Fibroblast of mammary gland (primary cell): Measurements from ENCODE around the gene NDUFS5.
A peak's percentile ranks its signal among the peaks of the same experiment; 100 is the strongest.
"Not testable (repeated sequence)": the region's sequence is repeated elsewhere in the genome, so short reads cannot be mapped to it uniquely, and the experiment has no call there.

Experiments
- DNase-seq: peaks from one replicate; pipeline ENCODE4 v3.0.0-alpha.2; 2010; ENCODE audit warnings: low read depth
- H3K4me3 ChIP-seq: 2 replicates; pipeline ENCODE4 v1.5.1; 2011; ENCODE audit warnings: low read depth, mild to moderate bottlenecking, low read length, moderate library complexity; ENCODE audit not compliant: control insufficient read depth
- TF ChIP-seq, protein P1 (sequence below): conservative IDR thresholded peaks from 2 replicates; pipeline ENCODE4 v1.5.1; 2011; ENCODE audit warnings: low read depth, low read length, inconsistent platforms; ENCODE audit not compliant: control insufficient read depth, insufficient read depth

NDUFS5 gene

DNA sequence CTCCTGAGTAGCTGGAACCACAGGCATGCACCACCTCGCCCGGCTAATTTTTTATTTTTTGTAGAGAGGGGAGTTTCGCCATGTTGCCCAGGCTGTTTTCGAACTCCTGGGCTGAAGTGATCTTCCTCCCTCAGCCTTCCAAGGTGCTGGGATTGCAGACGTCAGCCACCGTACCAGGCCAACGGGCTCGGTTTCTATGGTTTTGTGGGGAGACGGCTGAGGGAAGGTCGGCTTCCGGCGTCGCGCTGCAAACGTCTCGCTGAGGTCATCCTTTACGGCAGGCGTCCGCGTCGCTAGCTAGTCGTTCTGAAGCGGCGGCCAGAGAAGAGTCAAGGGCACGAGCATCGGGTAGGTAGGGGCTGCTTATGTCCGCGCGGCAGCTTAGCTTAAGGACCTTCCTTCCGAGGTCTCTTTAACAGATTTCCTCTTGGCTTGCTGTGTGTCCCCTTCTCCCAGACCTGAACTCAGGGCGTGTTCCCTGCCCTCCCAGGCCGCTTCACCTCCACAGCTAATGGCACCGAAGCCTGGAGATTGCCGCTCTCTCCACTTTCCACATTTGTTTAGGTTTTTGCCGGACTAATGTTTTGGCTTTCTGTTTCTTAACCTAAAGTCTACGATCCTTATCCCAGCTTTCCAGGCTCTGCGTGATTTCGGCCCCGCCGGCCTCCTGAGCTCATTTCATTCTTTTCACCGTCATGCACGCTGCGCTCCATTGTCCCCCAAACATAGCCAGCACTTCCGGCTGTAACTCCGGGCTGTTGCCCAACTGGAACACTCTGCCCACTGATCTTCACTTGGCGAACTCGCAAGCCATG lies at the start of gene NDUFS5:
Gene NDUFS5 (plus strand): TSS at position 300 of the 815 bp plus-strand sequence. CDS start 2,375 bp downstream, outside the sequence.
- TF ChIP-seq, protein P1, sequence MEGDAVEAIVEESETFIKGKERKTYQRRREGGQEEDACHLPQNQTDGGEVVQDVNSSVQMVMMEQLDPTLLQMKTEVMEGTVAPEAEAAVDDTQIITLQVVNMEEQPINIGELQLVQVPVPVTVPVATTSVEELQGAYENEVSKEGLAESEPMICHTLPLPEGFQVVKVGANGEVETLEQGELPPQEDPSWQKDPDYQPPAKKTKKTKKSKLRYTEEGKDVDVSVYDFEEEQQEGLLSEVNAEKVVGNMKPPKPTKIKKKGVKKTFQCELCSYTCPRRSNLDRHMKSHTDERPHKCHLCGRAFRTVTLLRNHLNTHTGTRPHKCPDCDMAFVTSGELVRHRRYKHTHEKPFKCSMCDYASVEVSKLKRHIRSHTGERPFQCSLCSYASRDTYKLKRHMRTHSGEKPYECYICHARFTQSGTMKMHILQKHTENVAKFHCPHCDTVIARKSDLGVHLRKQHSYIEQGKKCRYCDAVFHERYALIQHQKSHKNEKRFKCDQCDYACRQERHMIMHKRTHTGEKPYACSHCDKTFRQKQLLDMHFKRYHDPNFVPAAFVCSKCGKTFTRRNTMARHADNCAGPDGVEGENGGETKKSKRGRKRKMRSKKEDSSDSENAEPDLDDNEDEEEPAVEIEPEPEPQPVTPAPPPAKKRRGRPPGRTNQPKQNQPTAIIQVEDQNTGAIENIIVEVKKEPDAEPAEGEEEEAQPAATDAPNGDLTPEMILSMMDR = no peak
- H3K4me3 ChIP-seq = peak within 1 kb of the TSS; percentile 82
- peak; percentile 94 for DNase-seq

DNA sequence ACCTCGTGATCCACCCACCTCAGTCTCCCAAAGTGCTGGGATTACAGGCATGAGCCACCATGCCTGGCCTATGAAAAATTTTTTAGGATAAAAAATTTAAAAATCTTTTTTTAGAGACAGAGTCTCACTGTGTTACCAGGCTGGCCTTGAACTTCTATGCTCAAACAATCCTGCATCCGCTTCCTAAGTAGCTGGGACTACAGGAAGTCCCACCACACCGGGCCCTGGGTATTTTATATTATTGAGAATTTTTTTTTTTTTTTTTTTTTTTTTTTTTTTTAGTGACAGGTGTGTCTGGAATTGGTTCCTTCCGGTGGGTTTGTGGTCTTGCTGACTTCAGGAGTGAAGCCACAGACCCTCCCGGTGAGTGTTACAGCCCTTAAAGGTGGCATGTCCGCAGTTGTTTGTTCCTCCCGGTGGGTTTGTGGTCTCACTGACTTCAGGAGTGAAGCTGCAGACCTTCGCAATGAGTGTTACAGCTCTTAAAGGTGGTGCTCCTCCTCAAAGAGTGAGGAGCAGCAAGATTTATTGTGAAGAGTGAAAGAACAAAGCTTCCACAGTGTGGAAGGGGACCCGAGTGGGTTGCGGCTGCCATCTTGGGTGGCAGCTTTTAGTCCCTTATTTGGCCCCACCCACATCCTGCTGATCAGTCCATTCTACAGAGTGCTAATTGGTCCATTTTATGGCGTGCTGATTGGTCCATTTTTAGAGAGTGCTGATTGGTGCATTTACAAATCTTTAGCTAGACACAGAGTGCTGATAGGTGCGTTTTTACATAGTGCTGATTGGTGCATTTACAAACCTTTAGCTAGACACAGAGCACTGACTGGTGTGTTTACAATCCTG lies 48.5 kb upstream of the NDUFS5 start:
- not testable (repeated sequence) for H3K4me3 ChIP-seq, DNase-seq

DNA sequence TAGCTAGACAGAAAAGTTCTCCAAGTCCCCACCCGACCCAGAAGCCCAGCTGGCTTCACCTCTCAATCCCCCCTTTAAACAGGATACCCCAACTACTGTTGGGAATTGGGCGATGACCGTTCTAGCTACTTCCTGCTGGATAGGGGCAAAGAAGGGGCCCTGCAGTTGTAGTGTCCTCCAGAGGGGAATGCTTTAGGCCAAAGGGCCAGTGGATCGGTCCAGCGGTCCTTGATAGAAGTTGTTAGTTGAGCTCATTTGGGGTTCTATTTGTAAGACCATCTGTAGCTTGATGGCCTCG lies 48.0 kb upstream of the NDUFS5 start:
- not testable (repeated sequence) for H3K4me3 ChIP-seq, DNase-seq

DNA sequence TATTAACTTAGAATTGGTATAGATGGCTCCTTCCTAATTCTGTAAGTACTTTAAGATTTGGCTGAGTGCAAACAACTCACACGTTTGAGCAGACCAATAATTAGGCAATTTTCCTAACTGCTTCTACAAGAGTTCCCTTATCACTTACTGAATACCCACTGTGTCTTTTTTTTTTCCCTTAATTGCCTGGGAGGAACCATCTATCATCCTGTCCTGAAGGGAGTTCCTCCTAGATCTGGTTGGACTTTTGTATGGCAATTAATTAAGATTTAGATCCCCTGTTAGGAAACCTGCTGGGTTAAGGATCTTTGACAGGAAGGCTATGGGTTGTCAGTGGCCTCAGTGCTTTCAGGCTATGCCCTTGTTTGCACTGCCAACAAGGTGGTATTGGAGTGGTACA lies 46.8 kb upstream of the NDUFS5 start:
- not testable (repeated sequence) for H3K4me3 ChIP-seq

DNA sequence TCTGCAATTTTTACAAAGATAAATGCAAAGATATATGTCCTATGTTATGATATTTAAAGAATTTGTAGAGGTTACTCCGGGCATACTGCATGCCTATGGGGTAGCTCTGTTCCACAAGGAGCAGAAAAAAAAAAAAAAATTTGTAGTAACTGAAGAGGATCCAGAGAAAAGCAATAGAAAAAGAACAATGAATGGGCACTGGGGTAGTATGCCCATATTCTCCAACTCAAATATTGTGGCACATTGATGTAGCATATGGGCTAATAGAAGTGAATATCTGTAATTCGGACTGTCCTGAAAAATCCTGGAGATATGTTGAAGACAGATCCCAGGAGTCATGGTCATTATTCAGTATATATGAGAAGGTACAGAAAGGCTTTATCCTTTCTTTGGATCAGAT lies 36.2 kb upstream of the NDUFS5 start:
- no peak overlapping the region for H3K4me3 ChIP-seq
- TF ChIP-seq, protein P1 = no peak
- no peak for DNase-seq

More for the DNA sequence above, 46.8 kb upstream of the NDUFS5 start:
- not testable (repeated sequence) for DNase-seq

DNA sequence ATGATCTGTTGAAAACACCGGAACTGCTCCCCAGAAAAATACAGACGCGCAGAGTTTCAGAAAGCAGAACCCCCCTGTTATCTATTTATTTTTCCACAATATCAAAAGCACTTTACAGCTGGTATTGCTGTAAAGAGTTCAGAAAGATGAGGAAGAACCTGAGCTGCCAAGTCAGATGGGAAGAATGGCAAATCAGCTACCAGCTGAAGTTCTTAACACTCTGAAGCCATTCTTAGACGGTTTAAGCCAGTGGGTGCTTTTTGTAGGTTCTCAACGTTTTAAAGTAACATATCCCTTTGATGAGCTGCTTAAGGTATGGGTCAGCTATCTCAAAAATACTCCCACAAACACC lies 35.8 kb upstream of the NDUFS5 start:
- TF ChIP-seq, protein P1 = no peak
- H3K4me3 ChIP-seq = peak overlapping the region; percentile 55
- DNase-seq = peak; percentile 32

DNA sequence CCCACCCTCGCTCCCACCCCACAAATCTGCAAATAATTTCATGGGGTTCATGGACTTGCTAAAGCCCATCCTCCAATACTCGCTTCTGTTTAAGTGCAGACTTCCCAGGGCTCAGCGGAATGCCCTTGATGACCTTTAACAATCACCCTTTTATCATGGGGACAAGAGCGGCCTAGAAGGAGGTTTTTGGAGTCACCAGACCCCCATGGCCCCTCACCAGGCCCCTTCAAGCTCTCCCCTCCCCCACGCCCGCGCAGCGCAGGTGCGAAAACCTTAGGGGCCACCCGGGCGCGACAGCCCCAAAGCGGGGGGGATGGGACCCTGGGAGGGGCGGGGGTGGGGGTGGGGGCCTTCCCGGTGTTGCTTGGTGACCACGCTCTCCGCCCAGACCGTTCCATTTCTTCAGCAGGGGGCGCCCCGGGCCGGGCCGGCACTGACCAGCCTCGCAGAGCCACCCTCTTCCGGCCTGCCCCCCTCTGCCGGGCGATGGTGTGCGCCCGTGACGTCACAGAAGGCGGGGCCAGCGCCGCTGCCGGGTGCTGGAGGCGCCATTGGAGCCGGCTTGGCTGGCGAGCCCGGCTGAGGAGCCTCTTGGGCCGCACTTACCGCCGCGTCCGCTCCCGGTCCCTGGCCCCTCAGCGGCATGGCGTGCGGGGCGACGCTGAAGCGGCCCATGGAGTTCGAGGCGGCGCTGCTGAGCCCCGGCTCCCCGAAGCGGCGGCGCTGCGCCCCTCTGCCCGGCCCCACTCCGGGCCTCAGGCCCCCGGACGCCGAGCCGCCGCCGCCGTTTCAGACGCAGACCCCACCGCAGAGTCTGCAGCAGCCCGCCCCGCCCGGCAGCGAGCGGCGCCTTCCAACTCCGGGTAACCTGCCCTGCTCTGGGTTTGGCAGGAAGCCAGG lies 35.2 kb upstream of the NDUFS5 start, which contains the start of gene AKIRIN1:
Gene AKIRIN1 (plus strand): TSS at position 539 of the 900 bp plus-strand sequence. CDS start 105 bp downstream, at position 644.
- TF ChIP-seq, protein P1 = no peak
- peak; percentile 90 for DNase-seq
- H3K4me3 ChIP-seq = peak within 1 kb of the TSS; percentile 85
